GM18526 (cell line): ENCODE measurements around the gene TFAP2A.

Experiments used
- POLR2A ChIP-seq: IDR thresholded peaks from 3 replicates; pipeline ENCODE4 v1.6.1; 2011; ENCODE audit not compliant: insufficient read length; ENCODE audit errors: extremely low read depth

Gene TFAP2A

DNA sequence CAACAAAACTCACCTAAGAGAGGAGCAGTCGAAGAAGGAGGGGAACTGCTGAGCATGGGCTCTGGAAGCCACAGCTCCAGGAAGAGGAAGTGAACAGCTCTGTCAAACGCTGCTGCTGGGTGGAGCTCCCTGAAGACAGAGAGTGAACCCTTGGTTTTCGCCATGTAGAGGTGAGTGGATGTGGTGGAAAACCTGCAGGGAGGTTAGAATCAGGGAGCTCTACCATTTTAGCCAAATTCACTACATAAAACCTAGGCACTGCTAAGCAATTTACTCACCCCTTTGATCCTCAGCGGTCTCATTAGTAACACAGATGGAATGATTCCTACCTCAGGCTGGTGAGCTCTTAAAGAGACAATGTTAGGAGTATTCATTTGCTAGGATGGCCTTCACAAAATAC, 19.4 kb upstream of the TFAP2A start:
- TF ChIP-seq POLR2A: no peak

DNA sequence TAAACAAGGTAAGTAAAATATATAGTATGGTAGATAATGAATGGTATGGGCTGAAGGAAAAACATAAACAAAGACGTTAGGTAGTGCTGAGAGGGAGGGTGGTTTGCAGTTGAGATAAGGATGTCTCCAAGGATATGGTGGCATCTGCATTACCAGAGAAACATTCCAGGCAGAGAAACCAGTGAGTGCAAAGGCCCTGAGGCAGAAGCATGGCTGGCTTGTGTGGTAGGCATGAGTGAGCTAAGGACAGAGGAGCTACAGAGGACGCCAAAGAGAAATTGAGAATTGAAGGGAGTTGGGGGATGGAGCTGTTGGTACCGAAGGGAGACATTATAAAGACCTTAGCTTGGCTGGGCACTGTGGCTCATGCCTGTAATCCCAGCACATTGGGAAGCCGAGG, 18.4 kb upstream of the TFAP2A start:
- no peak for TF ChIP-seq POLR2A

DNA sequence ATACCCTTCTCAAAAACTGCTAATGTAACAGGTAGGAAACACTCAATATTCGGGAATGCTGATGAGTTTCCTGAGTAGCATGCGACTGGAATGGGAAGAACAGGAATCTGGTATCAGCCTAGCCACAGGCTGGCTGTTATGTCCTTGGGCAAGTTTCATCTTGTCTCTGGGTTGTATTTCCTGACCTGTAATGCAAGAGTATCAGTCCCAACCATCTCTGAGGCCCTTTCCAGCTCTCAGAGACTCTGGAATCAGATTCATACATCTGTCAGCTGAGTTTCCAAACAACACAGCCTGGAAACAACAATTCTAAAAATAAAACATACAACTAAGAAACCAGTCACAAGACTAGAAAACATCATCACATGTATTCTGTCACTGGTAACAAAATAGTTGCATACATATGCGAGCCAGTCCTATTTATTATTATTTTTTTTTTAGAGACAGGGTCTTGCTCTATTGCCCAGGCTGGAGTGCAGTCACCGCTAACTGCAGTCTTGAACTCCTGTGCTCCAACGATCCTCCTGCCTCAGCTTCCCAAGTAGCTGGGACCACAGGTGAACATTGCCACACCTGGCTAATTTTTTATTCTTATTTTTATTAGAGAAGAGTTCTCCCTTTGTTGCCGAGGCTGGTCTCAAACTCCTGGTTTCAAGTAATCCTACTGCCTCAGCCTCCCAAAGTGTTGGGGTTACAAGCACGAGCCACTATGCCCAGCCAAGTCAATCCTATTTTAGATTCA, 16.7 kb upstream of the TFAP2A start:
- no peak for TF ChIP-seq POLR2A

DNA sequence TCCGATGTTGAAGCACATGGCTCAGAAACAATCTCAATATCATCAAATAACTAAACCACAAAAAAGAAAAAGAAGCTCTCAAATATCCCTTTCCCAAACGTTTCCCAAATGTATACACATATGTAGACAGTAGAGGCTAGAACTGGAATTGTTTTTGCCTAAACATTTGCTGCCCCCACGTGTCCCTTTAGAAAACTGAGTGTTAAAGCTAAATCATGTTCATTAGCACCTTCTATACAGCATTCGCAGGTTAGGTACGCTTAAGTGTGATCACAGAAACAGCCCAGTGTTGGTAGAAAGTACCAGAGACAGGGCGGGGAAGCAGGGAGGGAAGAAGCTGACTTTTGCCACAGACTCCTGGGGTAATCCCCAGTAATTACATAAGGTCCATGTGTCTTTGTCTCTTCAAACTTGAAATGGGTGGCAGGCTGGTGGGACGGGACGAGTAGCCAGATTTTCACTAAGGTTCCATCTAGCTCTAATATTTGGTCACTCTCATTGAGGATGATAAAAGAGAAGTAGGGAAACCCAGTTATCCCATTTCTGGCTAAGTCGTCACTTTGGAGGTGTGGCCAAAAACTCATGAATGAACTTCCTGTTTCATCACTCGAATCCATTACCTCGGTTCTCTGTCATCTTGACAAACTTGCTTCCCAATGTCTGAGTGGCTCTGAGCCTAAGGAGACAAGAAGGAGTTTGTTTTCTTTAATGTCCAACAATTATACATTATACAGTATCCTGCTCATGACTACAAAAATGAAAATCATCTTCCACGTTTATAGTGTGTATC, 15.0 kb upstream of the TFAP2A start:
- TF ChIP-seq POLR2A: no peak

DNA sequence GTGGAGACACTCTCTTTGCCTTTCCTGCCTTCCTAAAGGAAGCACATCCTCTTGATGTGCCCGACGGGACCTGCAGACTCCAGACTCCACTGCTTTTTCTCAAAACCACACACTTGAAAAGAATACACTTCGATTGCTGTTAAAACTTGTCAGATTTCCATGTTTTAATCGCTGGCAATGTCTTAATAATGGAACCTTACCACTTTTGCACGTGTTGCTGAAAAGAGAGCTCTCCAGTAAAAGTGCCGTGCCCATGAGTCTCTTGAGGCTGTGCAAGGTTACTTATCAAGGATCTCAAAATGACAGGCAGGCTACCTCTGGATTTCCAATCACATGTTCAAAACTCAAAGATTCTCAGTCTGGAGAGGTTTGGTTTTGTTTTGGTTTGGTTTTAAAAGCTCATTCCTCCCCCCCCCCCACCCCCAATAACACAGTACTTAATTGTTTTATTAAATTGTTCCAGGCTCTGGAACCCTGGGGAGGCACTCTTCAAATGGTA, 12.0 kb upstream of the TFAP2A start:
- TF ChIP-seq POLR2A: no peak

DNA sequence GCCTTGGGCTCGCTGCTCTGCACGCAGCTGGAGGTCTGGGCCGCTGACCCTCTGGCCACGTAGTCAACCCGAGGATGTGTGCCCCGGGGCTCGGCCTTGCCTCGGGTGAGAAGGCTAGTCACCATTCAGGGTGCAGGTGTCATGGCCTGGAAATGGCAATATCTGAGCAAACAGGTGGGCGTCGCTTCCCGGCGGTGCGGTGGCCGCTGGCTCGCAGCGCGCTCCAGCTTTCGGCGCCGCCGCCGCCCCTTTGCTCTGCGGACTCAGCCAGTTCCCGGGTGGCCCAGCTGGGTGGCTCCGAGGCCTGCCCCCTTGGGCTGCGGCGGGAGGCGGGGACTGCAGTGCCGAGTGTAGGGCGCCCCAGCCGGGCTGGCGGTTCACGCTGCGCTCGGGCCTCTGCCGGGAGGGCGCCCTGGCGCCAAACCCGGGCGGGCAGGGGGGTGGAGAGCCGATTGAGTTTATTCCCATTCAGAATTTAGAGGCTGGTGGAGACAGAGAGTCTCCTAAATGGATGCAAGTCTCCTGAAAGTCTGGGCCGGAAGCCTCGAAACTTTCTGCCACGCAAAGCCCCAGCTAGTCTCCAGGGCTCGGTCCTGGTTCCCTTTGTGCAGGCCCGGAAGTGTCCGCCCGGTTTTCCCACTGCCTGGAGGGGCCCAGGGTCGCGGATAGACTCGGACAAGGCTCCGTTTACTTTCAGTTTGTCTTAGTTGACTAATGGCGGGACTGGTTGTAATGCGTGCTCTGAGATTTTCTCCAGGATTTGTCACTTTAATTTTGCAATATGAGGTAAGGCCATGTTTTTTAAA, 11.3 kb upstream of the TFAP2A start:
- no peak for TF ChIP-seq POLR2A

DNA sequence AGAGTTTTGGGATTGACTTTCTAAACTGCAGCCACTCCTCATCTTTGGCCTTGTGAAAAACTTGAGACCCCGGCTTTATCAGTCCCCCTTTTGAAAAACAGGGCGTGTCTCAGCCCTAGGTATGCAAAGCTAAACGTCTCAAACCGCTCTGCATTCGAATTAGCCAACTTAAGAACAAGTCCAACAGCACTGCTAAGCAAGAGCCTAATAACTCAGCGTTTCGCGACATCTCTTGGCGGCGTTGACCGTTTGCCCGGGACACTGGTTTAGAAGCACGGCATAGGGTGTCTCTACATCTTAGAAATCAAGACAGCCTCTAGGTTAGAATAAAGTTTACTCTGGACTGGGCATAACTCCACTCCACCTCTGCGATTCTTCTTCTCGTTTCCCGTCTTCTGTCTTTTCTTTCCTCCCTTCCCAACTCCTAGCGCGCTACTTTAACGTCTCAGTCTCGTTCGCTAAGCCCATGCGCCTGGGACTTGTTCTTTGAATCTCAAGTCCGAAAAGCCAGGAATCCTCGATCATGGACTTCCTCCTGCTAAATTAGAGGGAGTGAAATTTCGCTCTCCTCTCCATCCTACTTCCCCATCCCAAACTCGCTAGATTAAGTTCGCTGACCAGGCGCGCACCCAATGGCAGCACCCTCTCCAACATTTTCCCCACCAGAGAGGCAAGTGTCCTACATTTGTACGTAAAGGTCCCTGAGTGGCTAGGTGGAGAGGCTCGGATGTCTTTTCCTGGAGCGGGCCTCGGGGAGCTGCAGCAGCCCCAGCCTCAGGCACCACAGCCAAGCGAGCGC, 10.5 kb upstream of the TFAP2A start:
- no peak for TF ChIP-seq POLR2A

DNA sequence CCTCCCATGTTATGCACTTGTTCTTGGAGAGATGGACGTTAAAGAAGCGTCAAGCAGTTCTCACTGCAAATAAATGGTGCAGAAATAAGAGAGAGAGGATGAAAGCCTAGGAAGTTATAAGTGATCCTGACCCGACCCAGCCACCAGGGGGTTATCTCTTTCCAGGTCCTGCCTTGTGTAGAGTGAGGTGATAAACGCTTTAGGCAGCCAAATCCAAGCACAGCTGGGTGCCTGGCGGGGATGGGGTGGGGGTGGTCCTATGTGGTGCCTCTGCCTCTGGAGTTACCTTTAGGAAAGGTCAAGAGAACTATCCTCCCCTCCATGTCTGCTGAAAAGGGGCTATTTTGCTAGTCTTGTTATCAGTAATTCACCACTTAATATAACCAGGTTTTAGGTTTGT, 9.2 kb upstream of the TFAP2A start:
- TF ChIP-seq POLR2A: no peak

DNA sequence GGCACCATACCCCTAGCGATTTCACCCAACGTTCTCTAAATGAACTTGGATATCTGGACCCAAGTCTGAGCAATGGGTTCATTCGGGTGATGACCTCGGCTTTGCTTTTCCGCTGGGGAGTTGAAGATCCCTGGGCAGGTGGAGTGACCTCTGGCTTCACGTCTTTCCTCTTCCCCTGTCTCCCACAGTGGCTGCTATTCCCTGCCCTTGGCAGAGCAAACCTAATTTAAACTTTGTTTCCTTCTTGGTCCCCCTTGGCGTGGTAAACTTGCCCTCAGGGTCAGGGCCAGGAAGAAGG, 7.8 kb upstream of the TFAP2A start:
- no peak for TF ChIP-seq POLR2A

DNA sequence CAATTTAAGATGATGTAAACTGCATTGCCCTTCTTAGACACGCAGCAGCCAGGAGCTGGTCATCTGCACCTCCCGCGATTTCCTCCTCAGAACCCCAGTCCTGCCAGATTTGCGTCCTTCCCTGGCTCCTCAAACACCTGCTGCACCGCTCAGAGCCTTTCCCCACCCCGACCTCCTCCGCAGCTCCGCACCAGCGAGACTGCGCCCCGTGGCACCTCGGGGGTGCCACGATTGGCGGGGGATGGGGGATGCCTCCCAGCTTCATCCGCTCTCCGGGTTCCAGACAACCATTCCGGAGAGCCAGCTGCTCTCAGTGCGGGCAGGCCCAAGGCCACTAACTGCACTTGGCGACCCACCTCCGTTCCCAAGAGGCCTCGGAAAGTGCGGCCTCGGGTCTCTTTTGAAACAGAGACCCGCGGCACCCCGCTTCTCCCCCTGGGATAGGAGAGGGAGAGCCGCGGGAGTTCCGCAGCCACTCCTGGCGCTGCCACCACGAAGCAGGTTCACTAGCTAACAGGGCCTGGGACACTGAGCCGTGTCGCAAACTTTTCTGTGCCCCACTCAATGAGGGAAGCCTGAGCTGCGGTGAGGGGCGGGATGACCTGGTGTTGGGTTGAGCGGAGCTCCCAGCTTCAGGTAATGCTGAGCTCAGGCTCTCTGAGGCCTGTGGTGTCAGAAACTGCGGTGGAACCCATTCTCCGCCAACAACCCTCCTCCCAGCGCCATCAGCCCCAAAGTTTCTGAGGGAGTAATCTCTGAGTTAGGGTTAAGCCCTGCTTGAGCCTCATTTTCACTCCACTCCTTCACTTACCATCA, 7.3 kb upstream of the TFAP2A start:
- TF ChIP-seq POLR2A: no peak

DNA sequence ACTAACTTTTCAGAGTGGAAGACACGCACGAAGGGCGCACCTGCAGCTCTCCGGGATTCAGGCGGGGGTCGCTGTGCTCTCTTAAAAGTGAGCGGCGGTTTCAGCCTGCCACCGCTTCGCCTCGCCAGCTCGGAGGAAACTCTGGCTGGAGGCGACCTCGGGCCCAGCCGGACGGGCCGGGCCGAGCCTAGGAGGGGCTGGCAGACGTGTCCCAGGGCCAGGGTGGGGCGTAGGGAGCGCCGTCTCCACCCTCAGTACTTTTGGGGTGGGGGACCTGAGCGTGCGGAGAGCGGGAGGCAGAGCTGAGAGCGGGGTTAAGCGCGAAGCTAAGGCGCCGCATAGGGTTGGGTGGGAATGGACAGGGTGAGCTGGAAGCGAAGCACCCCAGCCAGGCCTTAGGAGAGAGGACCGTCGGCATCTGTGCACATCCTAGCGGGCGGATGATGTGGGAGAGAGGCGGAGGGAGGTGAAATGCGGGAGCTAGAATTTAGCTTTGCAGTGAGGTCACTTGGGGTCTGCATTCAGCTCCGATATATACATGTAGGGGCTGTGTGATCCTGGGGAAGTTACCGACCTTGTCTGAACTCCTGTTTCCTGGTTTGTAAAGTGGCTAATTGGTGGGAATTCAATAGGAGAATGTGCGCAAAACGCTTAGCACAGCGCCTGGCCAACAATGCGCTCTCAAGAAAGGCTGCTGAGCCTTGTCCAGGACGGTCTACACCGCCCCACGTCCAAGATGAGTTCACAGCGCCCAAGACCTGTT, 6.5 kb upstream of the TFAP2A start:
- no peak for TF ChIP-seq POLR2A

DNA sequence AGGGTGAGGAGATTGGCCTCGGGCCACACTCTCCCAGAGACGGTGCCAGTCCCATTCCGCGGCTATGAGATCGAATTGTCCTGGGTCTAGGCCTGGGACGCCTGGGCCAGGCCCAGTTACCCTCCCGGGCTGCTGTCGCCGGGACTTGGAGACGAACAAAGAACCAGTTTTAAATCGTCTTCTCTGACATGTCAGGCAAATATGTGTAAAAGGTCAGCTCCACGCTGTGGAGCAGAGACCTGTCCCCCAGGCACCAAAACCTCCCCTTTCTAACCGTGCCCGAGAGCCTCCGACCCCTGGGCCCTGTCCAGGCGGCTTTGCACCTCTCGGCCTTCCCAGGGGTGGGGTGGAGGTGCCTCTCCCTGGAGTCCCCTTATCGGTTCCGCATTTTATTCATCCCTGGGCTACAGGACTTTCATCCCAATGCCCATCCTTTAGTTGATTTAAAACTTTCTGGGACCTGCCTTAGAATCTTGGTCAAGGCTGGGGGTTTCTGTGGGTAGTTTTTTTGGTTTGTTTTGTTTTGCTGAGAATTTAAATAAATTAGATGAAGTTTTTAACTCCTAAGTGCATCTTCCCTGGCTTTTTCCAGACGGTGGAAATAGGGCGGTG, 5.8 kb upstream of the TFAP2A start:
- TF ChIP-seq POLR2A: no peak

DNA sequence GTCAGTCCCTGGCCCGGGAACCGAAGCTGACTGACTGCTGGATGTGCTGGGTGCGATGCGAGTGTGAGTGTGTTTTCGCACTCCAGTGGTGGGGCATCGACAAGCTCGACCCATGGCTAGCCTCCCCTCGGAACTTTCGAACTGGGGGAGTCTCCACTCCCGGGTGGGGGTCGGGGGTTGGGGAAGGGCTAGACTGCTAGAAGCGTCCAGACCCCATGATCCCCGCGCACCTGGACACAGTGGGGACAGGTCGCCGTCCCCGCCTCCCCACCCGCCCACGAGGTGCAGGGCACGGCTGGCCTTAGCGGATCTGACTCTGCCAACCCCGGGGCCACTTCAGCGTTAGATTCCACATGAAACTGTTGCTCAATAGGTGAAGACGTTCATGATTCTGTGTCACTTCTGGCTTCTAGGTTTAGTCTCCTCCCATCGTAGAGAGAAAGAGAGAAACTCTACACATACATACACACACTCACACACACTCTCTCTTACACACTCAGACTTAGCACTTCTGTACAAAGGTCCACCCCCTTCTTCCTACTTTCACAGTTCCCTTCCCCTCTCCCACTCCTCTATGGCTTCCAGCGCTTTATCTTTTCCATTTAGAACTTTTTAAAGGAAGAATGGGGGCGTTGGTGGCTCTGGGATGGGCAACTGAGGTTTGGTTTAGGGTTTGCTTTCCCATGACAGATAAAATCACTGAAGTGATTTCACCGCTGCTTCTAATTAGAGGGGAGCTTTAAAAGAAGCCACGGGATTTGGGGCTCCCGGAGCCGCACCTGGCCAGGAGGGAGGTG, 5.1 kb upstream of the TFAP2A start:
- no peak for TF ChIP-seq POLR2A
